Measurements from ENCODE around the gene ASB6. TPM values are rescaled to one million over a fixed set of nuclear protein-coding genes. Genes with fewer than 3 reads are reported as not detected.

ASB6 gene
- total RNA-seq, 4 donors from 2014 or later, result 14.9 to 25.5 (median 22.4) TPM

GRCh38 chr9:129685220-129685932, 43.4 kb upstream of the ASB6 start:
- no peak overlapping the region for H3K27ac ChIP-seq
- H3K9me3 ChIP-seq, result no peaks in the 10 kb centered on the region
- H3K4me3 ChIP-seq, result no peak overlapping the region
- H3K4me1 ChIP-seq, result no peaks in the 10 kb centered on the region
- no peak for TF ChIP-seq POLR2A (IDR thresholded peaks at IDR 0.05)
- no peak for TF ChIP-seq CTCF (IDR thresholded peaks at IDR 0.05)
- TF ChIP-seq EP300 (IDR thresholded peaks at IDR 0.05), result no peak
- no peaks in the 10 kb centered on the region for H3K27me3 ChIP-seq
- DNase-seq (ENCODE audit: low spot score in 2 of 2), result no peak
- 80 to 87% methylated on average over 15 of the region's 15 CpGs for whole genome bisulfite sequencing, 2 donors
- H3K36me3 ChIP-seq, result no peaks in the 10 kb centered on the region

DNA sequence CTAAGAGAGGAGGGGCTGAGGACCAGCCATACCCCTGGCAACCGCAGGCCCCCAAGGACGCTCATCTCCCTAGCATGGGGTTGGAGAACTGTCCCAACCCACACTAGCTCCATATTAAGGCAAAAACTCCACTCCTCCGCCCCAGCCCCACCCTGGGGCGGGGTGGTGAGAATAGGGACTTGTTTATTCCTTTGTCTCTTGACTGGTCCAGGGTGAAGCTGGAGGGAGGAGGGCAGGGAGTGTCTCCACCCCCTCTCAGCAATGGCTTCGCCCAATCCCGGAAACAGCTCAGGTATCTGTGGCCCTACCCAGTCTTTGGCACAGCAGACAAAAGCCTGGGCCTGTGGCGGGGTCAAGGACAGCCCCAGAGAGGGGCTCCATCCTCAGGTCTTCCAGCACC, 40.4 kb upstream of the ASB6 start:
- 77 to 87% methylated on average over 6 to 7 of the region's 7 CpGs for WGBS, 2 donors
- H3K4me1 ChIP-seq, result peaks cover 0 to 2% (median 0%) of the 10 kb centered on the region in 4 donors
- no peaks in the 10 kb centered on the region for H3K36me3 ChIP-seq
- no peak overlapping the region for H3K4me3 ChIP-seq
- no peak for DNase-seq (ENCODE audit: low spot score in 2 of 2)
- no peaks in the 10 kb centered on the region for H3K9me3 ChIP-seq
- TF ChIP-seq CTCF (IDR thresholded peaks at IDR 0.05), result no peak
- TF ChIP-seq POLR2A (IDR thresholded peaks at IDR 0.05), result no peak
- TF ChIP-seq EP300 (IDR thresholded peaks at IDR 0.05), result no peak
- H3K27ac ChIP-seq, result no peak overlapping the region
- H3K27me3 ChIP-seq, result peaks cover 0 to 1% of the 10 kb centered on the region in 2 donors

DNA sequence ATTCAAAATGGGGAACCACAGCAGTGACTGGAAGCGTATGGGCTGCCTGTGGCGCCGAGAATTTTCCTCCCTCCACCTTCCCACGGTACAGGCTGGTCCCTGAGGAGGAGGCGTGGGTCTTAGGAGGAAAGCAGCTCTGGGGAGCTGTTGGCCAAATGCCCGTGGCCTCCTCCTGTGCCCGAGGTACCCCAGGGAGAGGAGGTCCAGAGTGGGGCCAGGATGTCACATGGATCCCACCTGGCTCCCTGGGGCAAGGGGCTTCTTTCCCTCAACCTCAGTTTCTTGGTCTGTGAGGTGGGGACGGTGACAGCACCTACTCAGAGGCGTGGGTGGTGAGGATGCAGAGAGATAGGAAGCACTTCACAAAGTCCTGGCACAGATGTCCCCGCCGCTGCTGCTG, 40.0 kb upstream of the ASB6 start:
- Histone ChIP-seq H3K4me1 (peaks cover 0 to 7% (median 0%) of the 10 kb centered on the region in 4 donors), H3K36me3 (no peaks in the 10 kb centered on the region), H3K27ac (no peak overlapping the region), H3K9me3 (no peaks in the 10 kb centered on the region), H3K4me3 (no peak overlapping the region), H3K27me3 (peaks cover 0 to 6% of the 10 kb centered on the region in 2 donors)
- WGBS, 2 donors, result 75 to 76% methylated on average over 11 of the region's 11 CpGs
- DNase-seq (ENCODE audit: low spot score in 2 of 2), result no peak
- TF ChIP-seq POLR2A (IDR thresholded peaks at IDR 0.05) (no peak), CTCF (IDR thresholded peaks at IDR 0.05) (no peak), EP300 (IDR thresholded peaks at IDR 0.05) (no peak)

GRCh38 chr9:129679537-129679936, 37.6 kb upstream of the ASB6 start:
- Histone ChIP-seq H3K27me3 (peaks cover 0 to 22% of the 10 kb centered on the region in 2 donors), H3K4me3 (no peak overlapping the region), H3K36me3 (no peaks in the 10 kb centered on the region), H3K9me3 (no peaks in the 10 kb centered on the region), H3K4me1 (peaks cover 0 to 27% (median 4%) of the 10 kb centered on the region in 4 donors), H3K27ac (no peak overlapping the region)
- 71 to 86% methylated on average over 9 of the region's 9 CpGs for whole genome bisulfite sequencing, 2 donors
- TF ChIP-seq CTCF (IDR thresholded peaks at IDR 0.05) (no peak), EP300 (IDR thresholded peaks at IDR 0.05) (no peak), POLR2A (IDR thresholded peaks at IDR 0.05) (no peak)
- DNase-seq (ENCODE audit: low spot score in 2 of 2), result no peak

GRCh38 chr9:129678844-129679243, 36.9 kb upstream of the ASB6 start:
- no peak for TF ChIP-seq EP300 (IDR thresholded peaks at IDR 0.05)
- TF ChIP-seq POLR2A (IDR thresholded peaks at IDR 0.05), result no peak
- TF ChIP-seq CTCF (IDR thresholded peaks at IDR 0.05), result no peak
- no peak for DNase-seq (ENCODE audit: low spot score in 2 of 2)
- 77 to 85% methylated on average over 8 of the region's 9 CpGs for WGBS, 2 donors
- Histone ChIP-seq H3K4me3 (no peak overlapping the region), H3K36me3 (no peaks in the 10 kb centered on the region), H3K27ac (no peak overlapping the region), H3K27me3 (peaks cover 0 to 27% of the 10 kb centered on the region in 2 donors), H3K4me1 (peaks cover 0 to 27% (median 4%) of the 10 kb centered on the region in 4 donors), H3K9me3 (no peaks in the 10 kb centered on the region)
